Psoas muscle (tissue), 8 donors: Measurements from ENCODE around the gene VEZT. TPM values are rescaled to one million over a fixed set of nuclear protein-coding genes. Genes with fewer than 3 reads are reported as not detected.
"Not testable (repeated sequence)": the region's sequence is repeated elsewhere in the genome, so short reads cannot be mapped to it uniquely, and the experiment has no call there.

Experiments
- ATAC-seq, 4 donors: fragments of 200-7000 bp; cut with Tn5 transposase; one replicate each; pipeline ENCODE4 v1.9.1; 2020; ENCODE audit warnings: moderate library complexity in 3 of 4, mild to moderate bottlenecking in 2 of 4
- DNase-seq, 2 donors: peaks; one replicate each; pipeline ENCODE4 v3.0.0-alpha.2; 2020
- H3K27ac ChIP-seq: fragments of 200-600 bp; one replicate; pipeline ENCODE4 v1.8.0; 2022
- H3K27me3 ChIP-seq, 3 donors: fragments of 200-600 bp in 1 of 3; one replicate each; pipeline versions ENCODE4 v1.6.1 to v1.8.0; 2013 to 2022; ENCODE audit warnings: low read length in 2 of 3, mild to moderate bottlenecking in 2 of 3, moderate library complexity in 1 of 3; ENCODE audit not compliant: insufficient read depth in 3 of 3
- H3K36me3 ChIP-seq, 2 donors: fragments of 200-600 bp in 1 of 2; one replicate each; pipeline versions ENCODE4 v1.6.1 to v1.8.0; 2013 to 2022; ENCODE audit warnings: low read depth in 1 of 2, mild to moderate bottlenecking in 1 of 2, moderate library complexity in 1 of 2; ENCODE audit not compliant: insufficient read depth in 1 of 2
- H3K4me1 ChIP-seq: fragments of 200-600 bp; one replicate; pipeline ENCODE4 v1.8.0; 2022
- H3K4me3 ChIP-seq: fragments of 200-600 bp; one replicate; pipeline ENCODE4 v1.8.0; 2022; ENCODE audit warnings: mild to moderate bottlenecking
- H3K9me3 ChIP-seq: fragments of 200-600 bp; one replicate; pipeline ENCODE4 v1.8.0; 2022
- WGBS, 3 donors: extraction: QIAGEN DNeasy Blood & Tissue Kit; methylation state at CpG; one replicate each; pipeline versions ENCODE4 v1.1.6 to v1.1.7; 2013; 5-methylcytosine and 5-hydroxymethylcytosine counted together
- intact Hi-C, 2 donors: fragments of 100-400 bp; cut with DNase I; formaldehyde crosslinking; loops; one replicate each; pipeline versions ENCODE4 v1.11.0 to v1.14.2; 2022
- polyA plus RNA-seq, 3 donors: library from polyadenylated mRNA; stranded (reverse); fragments of 200-250 nt; gene quantifications; one replicate each; pipeline ENCODE4 v1.2.3, GENCODE V29; 2013
- total RNA-seq, 4 donors: library from RNA; stranded (reverse); fragmentation: NEBNext Ultra II Directional in 2 of 4; extraction: Animal tissue kit (Norgen Biotek cat#: 25700) in 2 of 4; gene quantifications; one replicate each; pipeline versions ENCODE4 v1.2.1 to v1.2.4, GENCODE V29; 2021 to 2023
- TF ChIP-seq, protein P1 (sequence below): fragments of 200-600 bp; IDR thresholded peaks from one replicate; pipeline ENCODE4 v1.8.0; 2022; ENCODE audit warnings: antibody characterized with exemption
- donor health status: healthy with polysubstance abuse.
- donor health status: DM: no; HTN: no; CAD: no; lungs with moderate emphysema.
- donor health status: Bipolar disorder and iron deficiency.
- donor health status: healthy.
- donor health status: DM: yes; HTN: yes; CAD: no.
- donor health status: DM: no; HTN: no; CAD: no.
- donor health status: DM: no; HTN: no; CAD: no.
- donor health status: DM: yes; HTN: yes; CAD: no.

VEZT gene
- total and polyA plus RNA-seq, 7 donors: 31.6 to 121 (median 83.2) TPM

DNA sequence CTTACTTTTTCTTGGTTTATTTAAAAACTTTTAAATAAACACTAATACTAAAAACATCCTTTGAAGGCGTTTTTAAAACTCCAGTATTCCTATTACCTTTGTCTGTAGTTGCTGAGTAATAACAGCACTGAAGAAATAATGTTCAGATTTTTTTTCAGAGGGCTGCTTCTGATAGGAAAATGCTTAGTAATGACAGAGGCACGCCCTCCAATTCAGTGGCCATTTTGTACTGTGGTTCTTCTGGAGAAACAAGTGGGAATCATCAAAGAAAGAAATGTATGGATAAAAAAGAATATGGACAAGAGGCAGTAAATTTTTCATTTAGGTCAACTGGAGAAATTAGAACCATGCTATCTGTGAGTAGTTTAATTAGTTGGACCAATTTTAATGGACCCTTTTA is 13.6 kb downstream of the VEZT start:
- DNase-seq (no peak), ATAC-seq (peak in 1 of 4 donors; percentile 48)
- WGBS, 3 donors: 72 to 85% (median 74%) methylated on average over 2 of the region's 2 CpGs
- no peaks in the 10 kb centered on the region for H3K27me3 ChIP-seq
- TF ChIP-seq, protein P1, sequence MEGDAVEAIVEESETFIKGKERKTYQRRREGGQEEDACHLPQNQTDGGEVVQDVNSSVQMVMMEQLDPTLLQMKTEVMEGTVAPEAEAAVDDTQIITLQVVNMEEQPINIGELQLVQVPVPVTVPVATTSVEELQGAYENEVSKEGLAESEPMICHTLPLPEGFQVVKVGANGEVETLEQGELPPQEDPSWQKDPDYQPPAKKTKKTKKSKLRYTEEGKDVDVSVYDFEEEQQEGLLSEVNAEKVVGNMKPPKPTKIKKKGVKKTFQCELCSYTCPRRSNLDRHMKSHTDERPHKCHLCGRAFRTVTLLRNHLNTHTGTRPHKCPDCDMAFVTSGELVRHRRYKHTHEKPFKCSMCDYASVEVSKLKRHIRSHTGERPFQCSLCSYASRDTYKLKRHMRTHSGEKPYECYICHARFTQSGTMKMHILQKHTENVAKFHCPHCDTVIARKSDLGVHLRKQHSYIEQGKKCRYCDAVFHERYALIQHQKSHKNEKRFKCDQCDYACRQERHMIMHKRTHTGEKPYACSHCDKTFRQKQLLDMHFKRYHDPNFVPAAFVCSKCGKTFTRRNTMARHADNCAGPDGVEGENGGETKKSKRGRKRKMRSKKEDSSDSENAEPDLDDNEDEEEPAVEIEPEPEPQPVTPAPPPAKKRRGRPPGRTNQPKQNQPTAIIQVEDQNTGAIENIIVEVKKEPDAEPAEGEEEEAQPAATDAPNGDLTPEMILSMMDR: no peak
- H3K9me3 ChIP-seq: no peaks in the 10 kb centered on the region
- intact Hi-C loops: no loop called here
- peak overlapping the region; percentile 39 for H3K27ac ChIP-seq
- peaks cover 36% of the 10 kb centered on the region for H3K4me1 ChIP-seq
- H3K36me3 ChIP-seq: peaks cover 0 to 5% of the 10 kb centered on the region in 2 donors
- no peak overlapping the region for H3K4me3 ChIP-seq

DNA sequence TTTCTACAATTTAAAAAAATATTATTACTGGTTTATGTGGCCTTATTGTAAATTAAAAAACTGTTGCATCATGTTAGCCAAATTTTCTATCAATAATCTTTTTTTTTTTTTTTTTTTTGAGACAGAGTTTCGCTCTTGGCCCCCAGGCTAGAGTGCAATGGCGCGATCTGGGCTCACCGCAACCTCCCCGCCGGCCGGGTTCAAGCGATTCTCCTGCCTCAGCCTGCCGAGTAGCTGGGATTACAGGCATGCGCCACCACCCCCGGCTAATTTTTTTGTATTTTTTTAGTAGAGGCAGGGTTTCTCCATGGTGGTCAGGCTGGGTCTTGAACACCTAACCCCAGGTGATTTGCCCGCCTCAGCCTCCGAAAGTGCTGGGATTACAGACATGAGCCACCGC is 16.6 kb downstream of the VEZT start:
- H3K9me3 ChIP-seq, H3K4me3 ChIP-seq, H3K27ac ChIP-seq, ATAC-seq, H3K27me3 ChIP-seq, DNase-seq, H3K36me3 ChIP-seq, intact Hi-C loops: not testable (repeated sequence)
- H3K4me1 ChIP-seq: peaks cover 45% of the 10 kb centered on the region
- WGBS, 3 donors: 98 to 99% (median 99%) methylated on average over 14 of the region's 14 CpGs

DNA sequence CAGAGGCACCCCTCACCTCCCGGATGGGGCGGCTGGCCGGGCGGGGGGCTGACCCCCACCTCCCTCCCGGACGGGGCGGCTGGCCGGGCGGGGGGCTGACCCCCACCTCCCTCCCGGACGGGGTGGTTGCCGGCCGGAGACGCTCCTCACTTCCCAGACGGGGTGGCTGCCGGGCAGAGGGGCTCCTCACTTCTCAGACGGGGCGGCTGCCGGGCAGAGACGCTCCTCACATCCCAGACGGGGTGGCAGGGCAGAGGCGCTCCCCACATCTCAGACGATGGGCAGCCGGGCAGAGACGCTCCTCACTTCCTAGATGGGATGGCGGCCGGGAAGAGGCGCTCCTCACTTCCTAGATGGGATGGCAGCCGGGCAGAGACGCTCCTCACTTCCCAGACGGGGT is 18.0 kb downstream of the VEZT start:
- H3K36me3 ChIP-seq, ATAC-seq, DNase-seq, H3K27me3 ChIP-seq, intact Hi-C loops, H3K27ac ChIP-seq, H3K9me3 ChIP-seq, H3K4me3 ChIP-seq: not testable (repeated sequence)
- peaks cover 44% of the 10 kb centered on the region for H3K4me1 ChIP-seq
- 95 to 100% (median 96%) methylated on average over 15 to 31 of the region's 31 CpGs for WGBS, 3 donors

DNA sequence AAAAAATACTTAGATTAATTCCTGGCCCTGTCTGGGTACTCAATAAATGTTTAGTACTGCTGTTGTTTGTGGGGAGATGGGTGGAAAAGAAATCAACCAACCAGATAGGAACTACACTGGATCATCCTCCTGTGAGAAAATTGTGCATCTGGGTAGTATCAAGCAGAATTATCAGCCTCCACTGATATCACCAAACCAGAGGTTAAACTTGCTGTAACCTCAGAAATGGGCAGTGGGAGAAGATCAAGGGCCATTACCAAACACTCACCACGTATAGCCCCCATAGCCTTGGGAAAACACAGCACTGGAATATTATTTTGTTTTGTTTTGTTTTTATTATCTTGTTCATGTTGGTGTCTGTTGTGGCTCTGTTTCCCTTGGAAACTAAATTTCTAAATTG is 19.7 kb downstream of the VEZT start:
- no peak overlapping the region for H3K27ac ChIP-seq
- no peak for DNase-seq
- intact Hi-C loops: no loop called here

DNA sequence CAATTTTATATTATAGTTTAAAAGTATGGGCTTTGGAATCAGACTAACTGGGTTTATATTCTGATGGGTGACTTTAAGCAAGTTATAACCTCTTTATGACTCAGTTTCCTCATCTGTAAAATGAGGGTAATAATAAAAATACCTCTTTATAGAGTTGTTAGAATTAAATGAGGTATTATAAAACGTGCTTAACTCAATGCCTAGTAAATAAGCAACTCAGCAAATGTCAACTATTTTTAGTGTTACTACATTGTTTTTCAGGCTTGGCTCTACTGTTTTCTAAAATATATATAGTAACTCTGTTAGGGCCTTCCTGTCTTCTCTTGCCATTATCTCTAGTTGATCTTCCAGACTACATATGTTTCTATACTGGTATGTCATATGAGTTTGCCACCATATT is 20.5 kb downstream of the VEZT start:
- intact Hi-C loops: no loop called here
- WGBS, 3 donors: 19 to 40% (median 26%) methylated on average over 1 of the region's 1 CpG
- no peak for ATAC-seq

More for the DNA sequence above, 19.7 kb downstream of the VEZT start:
- peaks cover 0 to 7% of the 10 kb centered on the region in 2 donors for H3K36me3 ChIP-seq
- ATAC-seq: no peak
- TF ChIP-seq, protein P1: no peak
- peaks cover 36% of the 10 kb centered on the region for H3K4me1 ChIP-seq
- no peaks in the 10 kb centered on the region for H3K27me3 ChIP-seq
- H3K9me3 ChIP-seq: no peaks in the 10 kb centered on the region
- WGBS, 3 donors: 59 to 67% (median 62%) methylated on average over 1 of the region's 1 CpG
- H3K4me3 ChIP-seq: no peak overlapping the region

More for the DNA sequence above, 20.5 kb downstream of the VEZT start:
- TF ChIP-seq, protein P1: no peak
- Histone ChIP-seq H3K36me3 (peaks cover 0 to 8% of the 10 kb centered on the region in 2 donors), H3K9me3 (no peaks in the 10 kb centered on the region), H3K4me3 (no peak overlapping the region), H3K4me1 (peaks cover 36% of the 10 kb centered on the region), H3K27me3 (no peaks in the 10 kb centered on the region), H3K27ac (no peak overlapping the region)
- no peak for DNase-seq
